ENCODE measurements around the gene NOVA2. TPM values are rescaled to one million over a fixed set of nuclear protein-coding genes. Genes with fewer than 3 reads are reported as not detected.
A peak's percentile ranks its signal among the peaks of the same experiment; 100 is the strongest.

The NOVA2 gene
- total RNA-seq, 1 donor from 2014 or later = 5.0 TPM

- Mint-ChIP-seq H3K36me3 (no peaks in the 10 kb centered on the region), H3K4me1 (ENCODE audit: unreplicated experiment) (no peaks in the 10 kb centered on the region), H3K27ac (no peak overlapping the region), H3K4me3 (no peak overlapping the region), H3K9me3 (no peaks in the 10 kb centered on the region), H3K27me3 (peaks cover 35% of the 10 kb centered on the region)
- DNase-seq (ENCODE audit: extremely low spot score, unreplicated experiment) = no peak
- no peak for TF ChIP-seq CTCF (conservative IDR thresholded peaks at IDR 0.05)
These were observed 11.7 kb upstream of the NOVA2 start for GRCh38 chr19:45985321-45985720.

- Mint-ChIP-seq H3K27me3 (peaks cover 49% of the 10 kb centered on the region), H3K4me3 (no peak overlapping the region), H3K36me3 (no peaks in the 10 kb centered on the region), H3K4me1 (ENCODE audit: unreplicated experiment) (peaks cover under 1% of the 10 kb centered on the region), H3K27ac (no peak overlapping the region), H3K9me3 (no peaks in the 10 kb centered on the region)
- TF ChIP-seq CTCF (conservative IDR thresholded peaks at IDR 0.05) = no peak
- DNase-seq (ENCODE audit: extremely low spot score, unreplicated experiment) = no peak
These were observed 7.7 kb upstream of the NOVA2 start for GRCh38 chr19:45981350-45981749.

DNA sequence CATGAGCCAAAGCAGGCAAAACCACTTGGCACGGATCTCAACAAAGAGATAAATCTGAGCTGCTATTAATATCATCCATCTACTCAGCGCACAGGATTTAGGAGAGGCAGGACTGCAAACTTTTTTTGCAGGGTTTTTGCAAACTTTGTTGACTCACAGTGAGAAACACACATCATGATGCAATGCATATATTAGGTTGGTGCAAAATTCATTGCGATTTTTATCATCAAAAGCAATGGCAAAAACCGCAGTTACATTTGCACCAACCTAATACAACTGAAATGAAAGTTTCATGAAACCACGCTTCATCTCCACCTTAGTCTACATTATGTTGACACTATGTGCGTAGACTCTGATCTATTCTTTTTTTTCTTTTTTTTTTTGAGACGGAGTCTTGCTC is 4.5 kb upstream of the NOVA2 start:
- no peak for TF ChIP-seq CTCF (conservative IDR thresholded peaks at IDR 0.05)
- peaks cover 69% of the 10 kb centered on the region for H3K27me3 Mint-ChIP-seq
- no peak for DNase-seq (ENCODE audit: extremely low spot score, unreplicated experiment)
- peaks cover 8% of the 10 kb centered on the region for H3K4me1 Mint-ChIP-seq (ENCODE audit: unreplicated experiment)
- no peaks in the 10 kb centered on the region for H3K36me3 Mint-ChIP-seq
- no peak overlapping the region for H3K27ac Mint-ChIP-seq
- H3K4me3 Mint-ChIP-seq = no peak overlapping the region
- H3K9me3 Mint-ChIP-seq = no peaks in the 10 kb centered on the region

GRCh38 chr19:45976178-45976577 is 2.5 kb upstream of the NOVA2 start:
- peaks cover 18% of the 10 kb centered on the region for H3K4me1 Mint-ChIP-seq (ENCODE audit: unreplicated experiment)
- DNase-seq (ENCODE audit: extremely low spot score, unreplicated experiment) = no peak
- no peaks in the 10 kb centered on the region for H3K36me3 Mint-ChIP-seq
- no peaks in the 10 kb centered on the region for H3K9me3 Mint-ChIP-seq
- peak overlapping the region; percentile 10 for H3K4me3 Mint-ChIP-seq
- TF ChIP-seq CTCF (conservative IDR thresholded peaks at IDR 0.05) = no peak
- no peak overlapping the region for H3K27ac Mint-ChIP-seq
- peaks cover 73% of the 10 kb centered on the region for H3K27me3 Mint-ChIP-seq

GRCh38 chr19:45975306-45976070 is 1.8 kb upstream of the NOVA2 start:
- no peak for DNase-seq (ENCODE audit: extremely low spot score, unreplicated experiment)
- Mint-ChIP-seq H3K4me3 (no peak overlapping the region), H3K27ac (no peak overlapping the region), H3K36me3 (no peaks in the 10 kb centered on the region), H3K4me1 (ENCODE audit: unreplicated experiment) (peaks cover 18% of the 10 kb centered on the region), H3K9me3 (no peaks in the 10 kb centered on the region), H3K27me3 (peaks cover 74% of the 10 kb centered on the region)
- TF ChIP-seq CTCF (conservative IDR thresholded peaks at IDR 0.05) = no peak
